Thyroid gland (tissue), 4 donors: ENCODE data around the gene SFXN5.

Source experiments
- POLR2A ChIP-seq, 2 donors: fragments of 450-650 bp; IDR thresholded peaks; one replicate each; pipeline ENCODE4 v1.6.1; 2017; ENCODE audit warnings: antibody characterized with exemption in 2 of 2, mild to moderate bottlenecking in 2 of 2, moderate library complexity in 1 of 2
- TF ChIP-seq, protein P1 (sequence below), 6 experiments: fragments of 200-600 bp in 3 of 6; fragments of 450-650 bp in 3 of 6; sonication (generic) in 3 of 6; IDR thresholded peaks; one replicate each; pipeline ENCODE4 v1.5.1; 2016 to 2019; ENCODE audit warnings: antibody characterized with exemption in 6 of 6, mild to moderate bottlenecking in 2 of 6, inconsistent platforms in 1 of 6, moderate library complexity in 1 of 6

DNA sequence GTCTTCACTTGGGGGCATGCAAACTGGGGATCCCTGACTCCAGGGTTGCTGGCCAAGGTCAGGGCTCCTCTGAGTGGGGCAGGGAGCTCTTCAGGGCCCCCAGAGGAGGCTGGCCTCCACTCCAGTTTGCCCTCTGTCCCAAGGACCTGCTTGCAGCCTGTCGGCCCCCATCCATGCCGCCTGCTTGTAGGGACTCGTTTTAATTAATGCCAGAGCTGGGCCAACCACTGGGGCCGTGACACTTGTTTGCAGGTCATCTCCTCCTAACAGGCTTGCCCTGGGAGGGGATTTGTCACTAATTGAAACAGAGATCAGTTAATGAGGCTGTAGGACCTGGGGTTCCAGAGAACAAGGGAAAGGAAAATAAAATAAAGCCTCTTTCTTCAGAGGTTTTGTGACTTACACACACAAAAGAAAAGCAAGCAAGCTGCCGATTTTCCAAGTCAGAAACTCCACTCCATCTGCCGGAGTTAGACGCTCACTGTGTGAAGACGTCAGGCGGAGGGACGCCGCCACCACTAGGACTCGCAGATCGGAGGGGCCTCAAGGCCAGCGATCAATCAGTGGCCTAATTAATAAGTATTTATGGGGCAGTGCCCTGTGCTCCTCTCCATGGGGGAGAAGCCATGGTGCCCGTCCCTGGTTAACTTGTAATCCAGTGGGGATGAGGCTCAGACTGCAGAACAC, 75.9 kb downstream of the SFXN5 start:
- TF ChIP-seq, protein P1, sequence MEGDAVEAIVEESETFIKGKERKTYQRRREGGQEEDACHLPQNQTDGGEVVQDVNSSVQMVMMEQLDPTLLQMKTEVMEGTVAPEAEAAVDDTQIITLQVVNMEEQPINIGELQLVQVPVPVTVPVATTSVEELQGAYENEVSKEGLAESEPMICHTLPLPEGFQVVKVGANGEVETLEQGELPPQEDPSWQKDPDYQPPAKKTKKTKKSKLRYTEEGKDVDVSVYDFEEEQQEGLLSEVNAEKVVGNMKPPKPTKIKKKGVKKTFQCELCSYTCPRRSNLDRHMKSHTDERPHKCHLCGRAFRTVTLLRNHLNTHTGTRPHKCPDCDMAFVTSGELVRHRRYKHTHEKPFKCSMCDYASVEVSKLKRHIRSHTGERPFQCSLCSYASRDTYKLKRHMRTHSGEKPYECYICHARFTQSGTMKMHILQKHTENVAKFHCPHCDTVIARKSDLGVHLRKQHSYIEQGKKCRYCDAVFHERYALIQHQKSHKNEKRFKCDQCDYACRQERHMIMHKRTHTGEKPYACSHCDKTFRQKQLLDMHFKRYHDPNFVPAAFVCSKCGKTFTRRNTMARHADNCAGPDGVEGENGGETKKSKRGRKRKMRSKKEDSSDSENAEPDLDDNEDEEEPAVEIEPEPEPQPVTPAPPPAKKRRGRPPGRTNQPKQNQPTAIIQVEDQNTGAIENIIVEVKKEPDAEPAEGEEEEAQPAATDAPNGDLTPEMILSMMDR (IDR thresholded peaks at IDR 0.05), result no peak
- TF ChIP-seq POLR2A (IDR thresholded peaks at IDR 0.05), result no peak
